Measurements from ENCODE around the gene CIZ1. TPM values are rescaled to one million over a fixed set of nuclear protein-coding genes. Genes with fewer than 3 reads are reported as not detected.

Gene CIZ1
- total RNA-seq, 2 donors from 2014 or later, result 97.5 to 97.7 TPM

DNA sequence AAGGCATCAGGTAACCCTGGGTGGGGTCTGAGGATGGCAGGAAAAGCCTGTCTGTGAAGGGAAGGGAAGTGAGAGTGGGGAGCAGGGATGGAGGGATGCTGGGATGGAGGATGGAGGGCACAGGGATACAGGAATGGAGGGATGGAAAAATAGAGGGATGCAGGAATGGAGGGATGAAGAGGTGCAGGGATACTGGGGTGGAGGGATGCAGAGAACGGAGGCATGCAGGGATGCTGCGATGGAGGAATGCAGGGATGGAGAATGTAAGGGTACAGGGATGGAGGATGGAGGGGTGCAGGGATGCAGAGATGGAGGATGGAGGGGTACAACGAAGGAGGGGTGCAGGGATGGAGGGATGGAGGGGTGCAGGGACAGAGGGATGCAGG is 72.9 kb downstream of the CIZ1 start:
- no peak for DNase-seq
- no peak overlapping the region for H3K27ac ChIP-seq
- no peaks in the 10 kb centered on the region for H3K27me3 ChIP-seq
- H3K9me3 ChIP-seq, result no peaks in the 10 kb centered on the region
- no peak for TF ChIP-seq CTCF (IDR thresholded peaks at IDR 0.05)
- peaks cover 20% of the 10 kb centered on the region for H3K4me1 ChIP-seq
- H3K36me3 ChIP-seq, result no peaks in the 10 kb centered on the region
- no peak overlapping the region for H3K4me3 ChIP-seq
- intact Hi-C loops (cut with DNase I), result loop anchor here (5.0 kb wide), 2 partner anchors 71 to 166 kb away; no protein-coding TSS in a partner anchor
- H3K9ac ChIP-seq (ENCODE audit: low read depth in 2 of 2, low read length in 2 of 2), result no peak overlapping the region

GRCh38 chr9:128117613-128118471 is 73.5 kb downstream of the CIZ1 start:
- H3K9ac ChIP-seq (ENCODE audit: low read depth in 2 of 2, low read length in 2 of 2), result no peak overlapping the region
- no peaks in the 10 kb centered on the region for H3K36me3 ChIP-seq
- no peak overlapping the region for H3K4me3 ChIP-seq
- intact Hi-C loops (cut with DNase I), result loop anchor here (5.0 kb wide), 2 partner anchors 71 to 166 kb away; no protein-coding TSS in a partner anchor
- no peaks in the 10 kb centered on the region for H3K9me3 ChIP-seq
- TF ChIP-seq CTCF (IDR thresholded peaks at IDR 0.05), result peak; percentile 100
- H3K4me1 ChIP-seq, result peaks cover 20% of the 10 kb centered on the region
- peak; percentile 98 for DNase-seq
- no peaks in the 10 kb centered on the region for H3K27me3 ChIP-seq
- peak overlapping the region; percentile 94 for H3K27ac ChIP-seq

- H3K36me3 ChIP-seq, result no peaks in the 10 kb centered on the region
- H3K9ac ChIP-seq (ENCODE audit: low read depth in 2 of 2, low read length in 2 of 2), result peak overlapping the region; percentile 36 to 88
- peak overlapping the region; percentile 94 for H3K27ac ChIP-seq
- TF ChIP-seq CTCF (IDR thresholded peaks at IDR 0.05), result no peak
- intact Hi-C loops (cut with DNase I), result loop anchor here (5.0 kb wide), 2 partner anchors 69 to 164 kb away; no protein-coding TSS in a partner anchor
- H3K9me3 ChIP-seq, result no peaks in the 10 kb centered on the region
- no peaks in the 10 kb centered on the region for H3K27me3 ChIP-seq
- no peak for DNase-seq
- peaks cover 20% of the 10 kb centered on the region for H3K4me1 ChIP-seq
- H3K4me3 ChIP-seq, result no peak overlapping the region
Measured at GRCh38 chr9:128116104-128117083, 75.0 kb downstream of the CIZ1 start.

Other genes with a start within 250 kb of the CIZ1 start
- 10 to 100 TPM; 72.2 to 95.9 TPM for gene EEIG1, start 210.6 kb downstream of the CIZ1 start, total RNA-seq
- gene NAIF1, start 124.3 kb downstream of the CIZ1 start, total RNA-seq, result 10 to 100 TPM; 10.8 to 11.6 TPM
- gene SLC25A25, start 123.3 kb downstream of the CIZ1 start, total RNA-seq, result 10 to 100 TPM; 12.3 to 19.7 TPM
- 100 to 1,000 TPM in 1 of 2 donors, 10 to 100 TPM in 1; 93.7 to 142 TPM for gene PTGES2, start 63.8 kb downstream of the CIZ1 start, total RNA-seq
- 100 to 1,000 TPM; 162 to 374 TPM for gene LCN2, start 42.1 kb downstream of the CIZ1 start, total RNA-seq
- 10 to 100 TPM; 47.5 to 53.0 TPM for gene BBLN, start 31.3 kb downstream of the CIZ1 start, total RNA-seq
- gene DNM1, start 11.8 kb upstream of the CIZ1 start, total RNA-seq, result 1 to 10 TPM; 2.5 to 6.8 TPM
- 10 to 100 TPM; 88.6 to 92.2 TPM for gene GOLGA2, start 84.4 kb upstream of the CIZ1 start, total RNA-seq
- 10 to 100 TPM; 14.4 to 24.2 TPM for gene SWI5, start 84.7 kb upstream of the CIZ1 start, total RNA-seq
- 10 to 100 TPM; 24.5 to 40.0 TPM for gene TRUB2, start 130.9 kb upstream of the CIZ1 start, total RNA-seq
- gene COQ4, start 131.3 kb upstream of the CIZ1 start, total RNA-seq, result 10 to 100 TPM; 40.8 to 59.5 TPM
- 10 to 100 TPM; 26.8 to 68.3 TPM for gene SLC27A4, start 149.0 kb upstream of the CIZ1 start, total RNA-seq
- gene URM1, start 179.8 kb upstream of the CIZ1 start, total RNA-seq, result 10 to 100 TPM; 55.2 to 77.3 TPM
- gene CERCAM, start 229.3 kb upstream of the CIZ1 start, total RNA-seq, result 1 to 10 TPM; 4.9 to 9.3 TPM